GM18861 (cell line): ENCODE results near the gene ADAMTSL1.

Experiments
- ATAC-seq: cut with Tn5 transposase; IDR thresholded peaks from one replicate; pipeline ENCODE4 v1.9.1; 2021; ENCODE audit not compliant: unreplicated experiment

ADAMTSL1 gene

GRCh38 chr9:18759827-18760226 lies 285.9 kb downstream of the ADAMTSL1 start:
- no peak for ATAC-seq

GRCh38 chr9:18761742-18762300 lies 287.9 kb downstream of the ADAMTSL1 start:
- ATAC-seq, result no peak

- no peak for ATAC-seq
Measured at GRCh38 chr9:18766989-18767550, 293.1 kb downstream of the ADAMTSL1 start.

GRCh38 chr9:18768951-18769622 lies 295.1 kb downstream of the ADAMTSL1 start:
- ATAC-seq, result peak; percentile 86

- no peak for ATAC-seq
Measured at GRCh38 chr9:18770131-18770908, 296.4 kb downstream of the ADAMTSL1 start.

GRCh38 chr9:18771011-18771410 lies 297.1 kb downstream of the ADAMTSL1 start:
- no peak for ATAC-seq

GRCh38 chr9:18771763-18772162 lies 297.8 kb downstream of the ADAMTSL1 start:
- no peak for ATAC-seq

GRCh38 chr9:18775241-18775640 lies 301.3 kb downstream of the ADAMTSL1 start:
- no peak for ATAC-seq

- ATAC-seq, result no peak
Measured at GRCh38 chr9:18775930-18776329, 302.0 kb downstream of the ADAMTSL1 start.

GRCh38 chr9:18776836-18777820 lies 303.2 kb downstream of the ADAMTSL1 start:
- no peak for ATAC-seq

- no peak for ATAC-seq
Measured at GRCh38 chr9:18778147-18778546, 304.2 kb downstream of the ADAMTSL1 start.

- no peak for ATAC-seq
Measured at GRCh38 chr9:18778846-18779245, 304.9 kb downstream of the ADAMTSL1 start.

- ATAC-seq, result no peak
Measured at GRCh38 chr9:18783909-18784308, 310.0 kb downstream of the ADAMTSL1 start.

- ATAC-seq, result no peak
Measured at GRCh38 chr9:18785604-18786003, 311.7 kb downstream of the ADAMTSL1 start.

- no peak for ATAC-seq
Measured at GRCh38 chr9:18786196-18786595, 312.2 kb downstream of the ADAMTSL1 start.

- no peak for ATAC-seq
Measured at GRCh38 chr9:18786911-18787650, 313.1 kb downstream of the ADAMTSL1 start.

GRCh38 chr9:18788256-18788655 lies 314.3 kb downstream of the ADAMTSL1 start:
- no peak for ATAC-seq

GRCh38 chr9:18791074-18791473 lies 317.1 kb downstream of the ADAMTSL1 start:
- ATAC-seq, result no peak

- no peak for ATAC-seq
Measured at GRCh38 chr9:18793122-18793521, 319.2 kb downstream of the ADAMTSL1 start.
